GM18526 (cell line): ENCODE results near the gene ICAM4.

Experiments
- POLR2A ChIP-seq: IDR thresholded peaks from 3 replicates; pipeline ENCODE4 v1.6.1; 2011; ENCODE audit not compliant: insufficient read length; ENCODE audit errors: extremely low read depth

ICAM4 gene

DNA sequence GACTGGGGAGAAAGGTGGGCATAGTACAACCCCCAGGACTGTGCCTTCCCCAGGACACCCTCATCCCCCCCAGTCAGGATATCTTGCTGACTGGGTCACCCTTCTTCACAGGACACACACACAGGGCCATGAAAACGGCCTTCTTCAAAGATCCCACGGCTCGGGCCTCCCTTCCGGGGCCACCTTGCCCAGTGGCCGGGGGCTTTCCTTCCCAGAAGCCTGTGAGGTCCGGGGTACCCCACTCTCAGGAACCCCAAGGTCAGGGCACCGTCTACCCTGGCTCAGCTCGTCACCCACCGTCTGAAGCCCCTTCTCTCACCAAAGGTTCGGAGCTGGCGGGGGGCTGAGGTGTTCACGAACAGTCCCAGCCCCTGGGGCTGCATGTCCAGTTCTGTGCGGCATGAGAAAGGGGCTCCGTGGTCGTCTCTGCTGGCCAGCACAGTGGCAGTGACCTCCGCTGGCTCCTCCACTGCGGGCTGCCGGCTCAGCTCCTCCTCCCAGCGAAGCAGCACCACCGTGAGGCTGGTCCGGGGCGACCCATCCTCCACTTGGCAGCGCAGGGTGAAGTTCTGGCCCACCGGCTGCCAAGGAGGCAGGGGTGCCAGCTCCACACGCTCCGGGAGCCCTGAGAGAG is 48.7 kb downstream of the ICAM4 start:
- TF ChIP-seq POLR2A, result no peak
